GM20431 (cell line): Measurements from ENCODE around the gene RNF144A.

Source experiments
- in situ Hi-C: fragments of 300-500 bp; cut with MseI, MboI; formaldehyde crosslinking; loops from one replicate; pipeline ENCODE4 v1.15.0; 2020; ENCODE audit warnings: low sequenced_read_pairs; ENCODE audit not compliant: unreplicated experiment

The RNF144A gene

GRCh38 chr2:6906165-6906741 lies 11.0 kb upstream of the RNF144A start:
- in situ Hi-C loops: no loop called here

- in situ Hi-C loops: no loop called here
Measured at GRCh38 chr2:6908291-6908690, 8.9 kb upstream of the RNF144A start.

GRCh38 chr2:6909431-6910385 lies 7.5 kb upstream of the RNF144A start:
- in situ Hi-C loops: no loop called here

GRCh38 chr2:6911721-6912120 lies 5.5 kb upstream of the RNF144A start:
- in situ Hi-C loops: no loop called here

- in situ Hi-C loops: no loop called here
Measured at GRCh38 chr2:6913415-6914157, 3.6 kb upstream of the RNF144A start.

- in situ Hi-C loops: no loop called here
Measured at GRCh38 chr2:6914828-6915227, 2.4 kb upstream of the RNF144A start.

GRCh38 chr2:6915399-6915798 lies 1.8 kb upstream of the RNF144A start:
- in situ Hi-C loops: no loop called here

GRCh38 chr2:6916224-6916623 lies 988 bp upstream of the RNF144A start:
- in situ Hi-C loops: no loop called here

- in situ Hi-C loops: no loop called here
Measured at GRCh38 chr2:6916736-6917070, 509 bp upstream of the RNF144A start.

GRCh38 chr2:6917761-6918421 lies 679 bp downstream of the RNF144A start:
- in situ Hi-C loops: no loop called here

GRCh38 chr2:6919901-6920742 lies 2.9 kb downstream of the RNF144A start:
- in situ Hi-C loops: no loop called here

GRCh38 chr2:6920743-6921064 lies 3.5 kb downstream of the RNF144A start:
- in situ Hi-C loops: no loop called here

GRCh38 chr2:6921321-6921922 lies 4.2 kb downstream of the RNF144A start:
- in situ Hi-C loops: no loop called here

GRCh38 chr2:6922201-6922656 lies 5.0 kb downstream of the RNF144A start:
- in situ Hi-C loops: no loop called here

GRCh38 chr2:6923319-6923718 lies 6.1 kb downstream of the RNF144A start:
- in situ Hi-C loops: no loop called here

GRCh38 chr2:6924101-6924923 lies 7.1 kb downstream of the RNF144A start:
- in situ Hi-C loops: no loop called here

GRCh38 chr2:6924924-6925409 lies 7.8 kb downstream of the RNF144A start:
- in situ Hi-C loops: no loop called here

GRCh38 chr2:6926071-6926732 lies 9.0 kb downstream of the RNF144A start:
- in situ Hi-C loops: no loop called here
